ENCODE data around the gene TEAD2.

The TEAD2 gene

DNA sequence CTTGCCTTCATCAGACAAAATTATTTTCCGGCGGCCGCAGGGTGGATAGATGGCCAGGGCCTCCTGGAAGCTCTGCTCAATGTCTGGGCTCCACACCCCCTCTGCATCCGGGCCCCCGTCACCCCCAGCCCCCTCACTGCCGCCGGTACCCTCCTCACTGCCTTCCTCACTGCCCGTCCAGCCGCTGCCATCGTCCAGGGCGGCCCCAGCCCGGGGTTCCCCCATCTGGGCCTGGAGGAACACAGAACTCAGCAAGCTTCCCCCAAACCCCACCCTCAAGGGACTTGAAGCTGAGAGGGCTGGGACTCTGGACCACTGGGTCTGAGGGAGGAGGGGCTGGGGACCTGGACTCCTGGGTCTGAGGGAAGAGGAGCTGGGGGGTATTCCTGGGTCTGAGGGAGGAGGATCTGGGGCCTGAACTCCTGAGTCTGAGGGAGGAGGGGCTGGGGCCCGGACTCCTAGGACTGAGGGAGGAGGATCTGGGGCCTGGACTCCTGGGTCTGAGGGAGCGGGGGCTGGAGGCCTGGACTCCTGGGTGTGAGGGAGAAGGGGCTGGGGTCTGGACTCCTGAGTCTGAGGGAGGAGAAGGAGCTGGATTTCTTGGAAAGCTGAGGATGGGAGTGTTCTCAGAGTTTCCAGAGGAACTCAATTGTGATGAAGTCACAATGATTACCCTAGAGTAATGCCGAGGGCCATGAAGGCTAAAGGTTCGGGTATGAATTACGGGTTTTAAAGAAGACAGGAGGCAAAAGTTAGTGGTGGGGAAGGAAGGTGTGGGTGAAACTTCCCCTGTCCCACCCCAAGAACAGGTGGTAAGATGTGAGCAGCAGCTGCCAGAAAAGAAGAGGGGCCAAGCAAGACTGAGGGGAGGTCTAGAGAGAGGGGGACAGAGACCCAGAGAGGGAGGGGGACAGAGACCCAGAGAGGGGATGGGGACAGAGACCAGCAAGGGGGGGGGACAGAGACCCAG, 2.1 kb downstream of the TEAD2 start:
- no peak for DNase-seq (ENCODE audit: low read depth)
- H3K4me3 ChIP-seq (replicated peaks; ENCODE audit: low read depth, low read length): peak overlapping the region; percentile 96
- no peak for TF ChIP-seq CTCF (IDR thresholded peaks at IDR 0.05; ENCODE audit: low read length, missing control alignments)

DNA sequence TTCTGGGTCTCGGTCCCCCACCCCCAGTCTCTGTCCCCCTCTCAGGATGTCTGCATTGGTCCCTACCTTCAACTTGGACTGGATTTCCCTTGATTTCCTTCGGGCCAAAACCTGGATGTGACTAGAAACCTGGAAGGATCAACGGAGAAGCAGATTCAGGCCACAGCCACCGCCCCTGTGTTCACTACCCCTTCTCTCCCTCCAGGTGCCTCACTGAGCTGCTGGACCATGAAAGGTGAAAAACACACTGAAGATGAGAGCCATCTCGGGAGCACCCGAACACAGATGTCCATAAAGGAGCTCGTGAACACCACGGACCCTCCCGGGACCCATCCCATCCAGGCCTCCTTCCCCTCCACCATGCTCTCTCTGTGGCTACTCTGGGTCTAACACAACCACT, 5.0 kb downstream of the TEAD2 start:
- no peak for TF ChIP-seq CTCF (IDR thresholded peaks at IDR 0.05; ENCODE audit: low read length, missing control alignments)
- no peak overlapping the region for H3K4me3 ChIP-seq (replicated peaks; ENCODE audit: low read depth, low read length)
- no peak for DNase-seq (ENCODE audit: low read depth)

GRCh38 chr19:49356382-49356781, 5.8 kb downstream of the TEAD2 start:
- H3K4me3 ChIP-seq (replicated peaks; ENCODE audit: low read depth, low read length): peak overlapping the region; percentile 23
- DNase-seq (ENCODE audit: low read depth): no peak
- TF ChIP-seq CTCF (IDR thresholded peaks at IDR 0.05; ENCODE audit: low read length, missing control alignments): no peak

DNA sequence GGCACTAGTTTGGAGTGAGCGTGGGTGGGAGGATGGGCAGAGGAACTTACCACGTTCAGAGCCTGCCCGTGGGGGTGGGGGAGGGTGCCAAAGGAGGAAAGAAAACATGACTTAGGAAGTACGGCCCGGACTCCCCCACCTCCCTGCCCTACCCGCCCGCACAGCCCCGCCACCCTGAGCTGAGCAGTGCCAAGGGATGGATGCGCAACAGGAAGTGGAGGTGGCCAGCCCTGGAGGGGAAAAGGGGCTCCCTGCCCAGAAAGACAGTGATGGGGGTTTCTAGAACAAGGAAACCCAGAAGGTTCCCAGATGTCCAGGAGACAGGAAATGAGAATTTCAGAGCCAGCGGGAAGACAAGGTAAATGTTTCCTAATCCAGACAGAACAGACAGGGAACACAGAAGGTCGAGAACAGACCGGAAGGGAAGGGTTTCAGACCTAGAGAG, 6.3 kb downstream of the TEAD2 start:
- TF ChIP-seq CTCF (IDR thresholded peaks at IDR 0.05; ENCODE audit: low read length, missing control alignments): no peak
- peak overlapping the region; percentile 23 for H3K4me3 ChIP-seq (replicated peaks; ENCODE audit: low read depth, low read length)
- DNase-seq (ENCODE audit: low read depth): peak; percentile 76

GRCh38 chr19:49349567-49349966, 12.6 kb downstream of the TEAD2 start:
- H3K4me3 ChIP-seq (replicated peaks; ENCODE audit: low read depth, low read length): no peak overlapping the region
- DNase-seq (ENCODE audit: low read depth): no peak
- TF ChIP-seq CTCF (IDR thresholded peaks at IDR 0.05; ENCODE audit: low read length, missing control alignments): no peak

GRCh38 chr19:49348305-49349189, 13.7 kb downstream of the TEAD2 start:
- no peak overlapping the region for H3K4me3 ChIP-seq (replicated peaks; ENCODE audit: low read depth, low read length)
- no peak for DNase-seq (ENCODE audit: low read depth)
- TF ChIP-seq CTCF (IDR thresholded peaks at IDR 0.05; ENCODE audit: low read length, missing control alignments): no peak
